NCI-H82 (cell line): ENCODE data around the gene PCDH15.

ENCODE experiments used
- DNase-seq: peaks from one replicate; lab custom pipeline; 2025; lab: John Stamatoyannopoulos, UW

Gene PCDH15

DNA sequence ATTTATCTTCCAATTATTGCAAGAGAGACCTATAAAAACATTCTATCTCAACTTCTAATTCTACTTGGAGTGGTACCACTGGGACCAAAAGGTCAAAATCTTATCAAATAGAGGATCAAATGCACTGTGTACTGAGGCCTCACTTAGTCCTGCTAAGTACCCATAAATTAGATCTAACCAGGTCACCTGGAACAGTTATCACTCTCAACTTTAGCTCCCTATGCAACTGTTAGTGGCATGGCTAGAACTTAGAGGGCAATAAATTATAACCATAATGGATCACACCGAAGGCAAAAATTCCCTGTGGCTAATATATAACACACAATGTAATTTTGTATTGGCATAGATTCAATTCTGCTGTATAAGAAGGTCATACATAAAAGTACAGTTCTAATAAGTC lies 428.9 kb downstream of the PCDH15 start:
- no peak for DNase-seq

DNA sequence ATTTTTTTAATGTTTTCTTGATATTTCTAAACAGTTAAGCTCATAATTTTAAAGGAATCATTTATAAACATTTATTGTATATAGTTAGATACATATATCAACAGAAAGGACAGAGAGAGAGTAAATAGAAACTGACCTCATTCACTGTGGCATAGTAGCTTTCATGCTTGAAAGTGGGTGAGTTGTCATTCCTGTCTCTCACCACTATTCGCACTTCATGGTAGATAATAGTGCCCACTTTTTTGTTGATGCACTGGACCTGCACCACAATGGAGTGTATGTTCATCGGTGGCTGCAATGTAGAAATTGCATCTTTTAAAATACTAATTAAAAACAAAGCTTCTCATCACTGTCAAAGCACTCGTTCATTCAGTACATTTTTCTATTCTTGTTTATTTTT lies 432.0 kb downstream of the PCDH15 start:
- DNase-seq = no peak

DNA sequence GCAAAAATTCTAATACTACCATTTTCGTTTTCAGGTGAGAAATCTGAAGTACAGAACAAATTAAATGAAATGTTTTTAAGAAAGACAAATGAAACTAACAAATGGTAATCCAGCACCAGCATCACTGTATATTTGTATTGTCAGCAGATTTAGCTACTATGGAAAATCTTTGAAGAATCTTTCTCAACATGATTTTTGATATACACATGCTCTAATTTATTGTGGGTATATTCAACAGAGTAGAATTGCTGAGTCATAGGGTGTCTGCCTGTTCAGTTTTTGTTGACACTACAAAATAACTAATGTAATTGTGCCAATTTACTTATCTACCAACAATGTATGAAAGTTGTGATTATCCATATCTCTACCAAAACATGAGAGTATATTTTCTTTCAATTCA lies 437.6 kb downstream of the PCDH15 start:
- DNase-seq = no peak

DNA sequence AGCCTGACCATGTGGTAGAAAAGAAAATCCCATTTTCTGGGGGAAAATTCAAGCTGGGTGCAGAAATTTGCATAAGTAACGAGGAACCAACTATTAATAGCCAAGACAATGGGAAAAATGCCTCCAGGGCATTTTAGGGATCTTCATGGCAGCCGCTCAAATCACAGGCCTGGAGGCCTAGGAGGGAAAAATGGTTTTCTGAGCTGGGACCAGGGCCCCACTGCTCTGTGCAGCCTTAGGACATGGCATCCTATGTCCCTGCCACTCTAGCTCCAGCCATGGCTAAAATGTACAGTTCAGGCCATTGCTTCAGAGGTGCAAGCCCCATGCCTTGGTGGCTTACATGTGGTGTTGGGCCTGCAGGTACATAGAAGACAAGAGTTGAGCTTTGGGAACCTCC lies 459.0 kb downstream of the PCDH15 start:
- no peak for DNase-seq

DNA sequence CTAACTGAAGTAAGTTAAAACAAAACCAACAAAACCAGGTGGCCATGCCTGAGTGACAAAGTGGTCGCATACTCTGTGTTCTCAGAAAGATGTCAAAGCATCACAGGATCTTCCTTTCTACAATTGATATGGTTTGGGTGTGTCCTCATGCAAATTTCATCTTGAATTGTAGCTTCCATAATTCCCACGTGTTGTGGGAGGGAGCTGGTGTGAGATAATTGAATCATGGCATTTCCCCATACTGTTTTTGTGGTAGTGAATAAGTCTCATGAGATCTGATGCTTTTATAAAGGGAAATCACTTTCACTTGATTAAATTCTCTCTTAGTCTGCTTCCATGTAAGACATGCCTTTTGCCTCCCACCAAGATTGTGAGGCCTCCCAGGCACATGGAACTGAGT lies 465.7 kb downstream of the PCDH15 start:
- DNase-seq = no peak

DNA sequence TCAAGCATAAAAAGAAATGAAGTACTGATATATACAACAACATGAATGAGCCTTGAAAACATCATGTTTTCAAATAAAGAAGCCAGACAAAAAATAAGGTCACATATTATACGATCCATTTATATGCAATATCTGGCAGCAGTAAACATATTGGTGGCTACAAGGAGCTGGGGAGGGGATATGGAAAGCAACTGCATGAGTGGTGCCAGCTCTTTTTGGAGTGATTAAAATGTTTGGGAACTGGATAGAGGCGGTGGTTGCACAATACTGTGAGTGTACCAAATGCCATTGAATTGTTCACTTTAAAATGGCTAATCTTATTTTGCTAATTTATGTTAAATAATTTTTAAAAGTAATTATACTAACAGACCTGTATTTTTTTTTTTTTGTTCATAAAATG lies 481.7 kb downstream of the PCDH15 start:
- DNase-seq = no peak

DNA sequence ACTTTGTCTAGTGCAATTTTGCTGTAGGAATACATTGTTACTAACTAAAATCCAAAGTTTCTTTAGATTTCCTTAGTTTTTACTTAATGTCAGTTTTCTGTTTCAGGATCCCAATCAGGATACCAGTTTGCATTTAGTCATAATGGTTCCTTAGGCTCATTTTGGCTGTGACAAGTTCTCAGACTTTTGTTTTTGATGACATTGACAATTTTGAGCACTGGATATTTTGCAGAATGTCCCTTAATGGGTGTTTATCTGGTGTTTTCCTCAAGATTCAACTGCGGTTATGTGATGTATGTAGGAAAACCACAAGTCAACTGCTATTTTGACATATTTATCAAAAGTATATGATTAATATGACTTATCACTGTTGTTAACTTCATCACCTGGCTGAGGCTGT lies 482.6 kb downstream of the PCDH15 start:
- DNase-seq = no peak

DNA sequence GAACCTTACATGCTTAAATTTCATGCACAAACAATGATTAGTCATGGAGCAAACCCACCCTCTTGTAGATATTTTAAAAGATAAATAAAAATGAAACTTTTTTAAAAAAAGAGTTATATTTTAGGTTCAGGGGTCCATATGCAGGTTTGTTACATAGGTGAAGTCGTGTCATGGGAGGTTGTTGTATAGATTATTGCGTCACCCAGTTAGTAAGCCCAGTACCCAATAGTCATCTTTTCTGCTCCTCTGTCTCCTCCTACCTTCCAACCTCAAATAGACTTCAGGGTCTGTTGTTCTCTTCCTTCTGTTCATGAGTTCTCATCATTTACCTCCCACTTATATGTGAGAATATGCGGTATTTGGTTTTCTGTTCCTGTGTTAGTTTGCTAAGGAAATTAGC lies 486.6 kb downstream of the PCDH15 start:
- DNase-seq = no peak

DNA sequence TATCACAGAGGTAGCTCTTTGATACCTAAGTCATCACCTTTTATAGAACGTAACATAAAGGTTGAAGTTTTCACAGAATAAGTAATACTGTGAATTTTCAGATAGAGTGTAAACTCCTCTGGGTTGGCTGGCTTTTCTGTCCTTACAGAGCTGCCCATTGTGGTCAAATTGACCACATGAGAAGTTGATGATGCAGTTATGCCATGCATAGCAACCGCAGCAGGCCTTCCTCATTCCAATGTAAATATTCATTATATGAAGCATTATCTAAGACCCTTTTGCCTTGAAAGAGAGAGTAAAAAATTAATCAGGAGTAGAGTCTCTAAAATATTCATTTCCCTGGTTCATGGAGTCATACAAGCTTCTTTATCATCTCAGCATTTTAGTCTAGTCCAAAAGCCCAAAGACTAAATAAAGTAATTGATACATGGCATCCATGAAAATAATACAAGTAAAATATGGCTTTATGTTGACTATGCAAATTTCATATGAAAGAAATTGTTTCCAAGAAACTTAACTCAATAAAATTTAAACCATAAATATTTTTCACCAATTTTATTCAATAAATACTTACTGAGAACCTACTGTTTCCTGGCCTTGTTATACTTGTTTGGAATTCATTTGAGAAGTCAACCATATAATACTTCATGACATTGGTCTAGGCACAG lies 516.4 kb downstream of the PCDH15 start:
- no peak for DNase-seq

DNA sequence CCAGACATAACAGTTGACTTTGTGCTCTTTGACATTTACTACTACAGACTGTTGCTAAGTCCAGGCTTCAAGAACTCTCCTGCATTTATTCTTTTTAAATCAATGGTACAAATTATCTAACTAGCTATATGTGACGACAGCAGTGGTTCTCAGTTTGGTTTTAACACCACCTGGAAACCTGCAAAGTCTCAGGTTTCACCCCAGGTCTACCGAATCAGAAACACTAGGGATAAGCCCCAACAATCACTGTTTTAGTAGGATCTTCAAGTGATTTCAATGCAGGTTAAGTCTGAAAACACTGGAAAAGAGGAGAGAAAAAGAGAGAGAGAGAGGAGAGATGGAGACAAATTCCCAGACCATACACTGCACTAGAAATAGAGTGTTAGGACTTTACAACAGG lies 519.0 kb downstream of the PCDH15 start:
- no peak for DNase-seq

DNA sequence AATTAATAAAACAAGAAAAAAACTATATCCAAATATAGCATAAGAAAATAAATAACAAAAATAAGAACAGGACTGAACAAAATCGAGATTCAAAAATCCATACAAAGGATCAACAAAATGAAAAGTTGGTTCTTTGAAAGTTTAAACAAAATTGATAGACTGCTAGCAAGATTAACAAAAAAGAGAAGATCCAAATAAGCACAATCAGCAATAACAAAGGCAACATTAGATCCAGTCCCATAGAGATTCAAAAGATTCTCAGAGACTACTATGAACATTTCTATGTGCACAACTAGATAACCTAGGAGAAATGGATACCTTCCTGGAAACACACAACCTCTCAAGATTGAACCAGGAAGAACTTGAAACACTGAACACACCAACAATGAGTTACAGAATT lies 534.6 kb downstream of the PCDH15 start:
- no peak for DNase-seq

DNA sequence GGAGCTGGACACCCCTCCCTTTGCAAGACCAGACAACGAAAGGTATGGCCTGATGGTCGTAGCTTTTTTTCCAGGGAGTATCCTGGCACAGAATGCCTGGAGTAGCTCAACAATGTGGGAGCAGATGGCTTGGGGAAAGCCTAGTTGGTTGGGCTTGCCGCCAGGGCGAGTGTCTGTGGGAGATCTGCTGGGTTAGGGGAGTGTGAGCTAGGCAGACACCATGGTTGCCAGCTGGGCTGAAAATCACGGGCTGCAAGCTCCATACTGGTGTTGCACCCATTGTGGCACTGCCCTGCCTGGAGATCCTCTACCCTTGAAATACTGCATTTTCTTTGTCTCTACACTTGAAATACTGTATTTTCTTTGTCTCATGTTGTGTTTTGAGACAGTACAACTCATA lies 538.3 kb downstream of the PCDH15 start:
- no peak for DNase-seq

DNA sequence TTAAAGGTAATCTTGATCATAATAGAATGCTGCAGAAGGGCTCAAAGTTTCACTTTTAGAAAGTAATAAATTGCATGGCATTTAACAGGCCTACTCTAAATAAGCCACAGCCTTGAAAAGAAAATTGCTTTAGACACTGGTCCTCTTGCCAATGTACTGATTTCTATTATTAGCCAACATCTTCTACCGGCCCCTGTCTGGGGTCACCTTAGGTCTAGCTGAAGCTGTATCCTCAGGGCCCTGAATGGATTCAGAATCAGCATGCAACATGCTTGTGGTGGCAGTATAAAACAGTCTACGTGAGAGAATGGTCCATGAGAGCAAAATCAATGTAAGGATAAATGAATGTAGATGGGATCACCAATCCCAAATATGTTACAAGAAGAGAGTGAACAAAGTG lies 541.9 kb downstream of the PCDH15 start:
- DNase-seq = no peak

DNA sequence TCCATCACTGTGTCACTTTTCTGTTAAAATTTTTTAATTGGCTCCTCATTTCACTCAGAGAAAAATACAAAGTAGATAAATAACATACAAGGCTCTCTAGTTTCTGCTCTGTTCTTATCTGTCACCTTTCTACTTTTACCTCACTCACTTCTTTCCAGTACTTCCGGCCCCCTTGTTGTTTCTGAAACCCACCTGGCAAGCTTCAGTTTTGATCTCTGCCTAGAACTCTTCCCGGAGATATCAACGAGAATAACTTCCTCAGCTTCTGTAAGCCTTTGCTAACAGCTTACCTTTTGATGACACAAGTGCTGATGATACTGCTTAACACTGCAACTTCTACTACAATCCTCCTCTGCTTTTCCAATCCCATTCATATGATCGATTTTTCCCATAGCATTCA lies 566.2 kb downstream of the PCDH15 start:
- no peak for DNase-seq

DNA sequence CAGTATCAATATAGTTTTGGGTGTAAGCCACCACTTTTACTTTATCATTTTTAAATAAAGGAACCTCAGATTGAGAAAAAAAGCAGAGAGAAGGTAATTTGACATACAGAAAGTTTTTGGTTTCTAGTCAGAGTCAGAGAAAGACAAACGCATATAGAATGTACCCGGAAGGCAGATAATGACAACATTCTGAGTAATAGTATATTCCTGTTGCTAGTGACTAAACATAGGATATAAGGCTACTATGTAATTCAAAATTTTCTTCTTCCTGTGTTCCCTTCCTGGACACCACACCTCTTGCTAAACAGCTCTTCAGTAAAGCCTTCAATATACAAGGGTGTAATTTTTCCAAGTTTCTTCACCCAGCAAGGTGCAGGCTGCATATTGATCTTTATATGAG lies 597.6 kb downstream of the PCDH15 start:
- no peak for DNase-seq

DNA sequence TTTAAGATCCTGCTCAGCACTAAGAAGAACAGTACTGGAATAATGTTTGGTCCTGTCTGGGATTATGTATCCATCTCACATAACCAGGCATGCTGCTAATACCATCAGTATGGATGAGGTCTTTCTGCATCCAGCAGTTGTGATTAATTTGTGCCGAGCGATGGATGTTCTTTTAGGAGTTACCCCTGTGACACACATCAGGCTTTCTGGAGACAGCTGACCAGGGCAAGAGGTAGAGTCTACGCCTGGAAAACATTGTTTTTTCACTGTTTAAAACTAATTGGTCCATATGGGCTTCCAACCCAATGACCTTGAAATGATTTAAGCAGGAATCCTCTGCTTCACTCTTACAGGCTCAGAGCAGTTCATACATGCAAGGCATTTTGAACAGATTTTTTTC lies 603.0 kb downstream of the PCDH15 start:
- no peak for DNase-seq

DNA sequence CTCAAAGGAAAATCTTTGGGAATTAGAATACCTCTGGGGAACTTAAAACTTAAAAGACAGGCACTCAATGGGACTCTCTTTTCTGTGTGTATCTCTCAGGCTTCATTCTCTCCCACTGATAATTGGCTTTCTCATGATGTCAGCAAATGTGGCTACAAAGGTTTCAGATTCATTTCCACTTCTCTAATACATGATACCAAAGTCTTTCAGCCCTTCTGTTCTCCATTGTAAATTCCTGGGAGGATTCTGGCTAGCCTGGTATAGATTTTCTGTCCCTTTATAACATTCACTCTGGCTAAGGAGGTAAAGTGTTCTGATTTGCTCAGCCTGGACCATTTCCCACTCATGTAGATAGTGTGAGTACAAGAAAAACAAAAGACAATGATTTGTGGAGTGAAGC lies 606.2 kb downstream of the PCDH15 start:
- DNase-seq = no peak

DNA sequence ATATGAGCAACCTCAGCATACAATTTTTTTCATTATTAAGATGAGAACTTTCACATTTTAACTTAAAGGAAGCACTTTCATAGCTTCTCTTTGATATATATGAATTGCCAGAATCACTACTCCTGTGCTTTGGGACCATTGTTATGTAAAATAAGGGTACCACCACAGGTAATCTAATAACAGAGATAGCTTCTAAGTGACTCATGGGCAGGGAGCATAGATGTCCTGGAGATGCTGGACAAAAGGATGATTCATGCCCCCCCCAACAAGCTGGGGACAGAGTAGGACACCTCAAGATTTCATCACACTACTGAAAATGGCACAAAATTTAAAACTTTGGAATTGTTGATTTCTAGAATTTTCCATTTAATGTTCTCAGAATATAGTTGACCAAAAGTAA lies 641.1 kb downstream of the PCDH15 start:
- no peak for DNase-seq

DNA sequence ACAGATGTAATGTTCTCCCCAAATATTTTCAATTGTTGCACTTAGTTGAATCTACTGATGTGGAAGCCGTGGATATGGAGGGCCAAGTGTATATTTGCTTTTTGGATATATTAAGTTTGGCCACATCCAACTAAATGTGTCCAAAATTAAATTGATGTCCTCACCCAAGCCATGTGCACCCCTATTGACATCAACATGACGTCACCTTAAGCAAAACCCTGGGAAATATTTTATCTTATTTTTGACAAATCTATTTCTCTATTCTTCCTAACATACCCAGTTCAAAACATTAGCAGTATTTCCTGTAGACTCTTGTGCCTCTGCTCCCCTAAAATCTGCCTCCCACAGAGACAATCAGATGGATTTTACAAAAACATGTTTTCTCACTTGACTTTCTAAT lies 652.5 kb downstream of the PCDH15 start:
- no peak for DNase-seq

DNA sequence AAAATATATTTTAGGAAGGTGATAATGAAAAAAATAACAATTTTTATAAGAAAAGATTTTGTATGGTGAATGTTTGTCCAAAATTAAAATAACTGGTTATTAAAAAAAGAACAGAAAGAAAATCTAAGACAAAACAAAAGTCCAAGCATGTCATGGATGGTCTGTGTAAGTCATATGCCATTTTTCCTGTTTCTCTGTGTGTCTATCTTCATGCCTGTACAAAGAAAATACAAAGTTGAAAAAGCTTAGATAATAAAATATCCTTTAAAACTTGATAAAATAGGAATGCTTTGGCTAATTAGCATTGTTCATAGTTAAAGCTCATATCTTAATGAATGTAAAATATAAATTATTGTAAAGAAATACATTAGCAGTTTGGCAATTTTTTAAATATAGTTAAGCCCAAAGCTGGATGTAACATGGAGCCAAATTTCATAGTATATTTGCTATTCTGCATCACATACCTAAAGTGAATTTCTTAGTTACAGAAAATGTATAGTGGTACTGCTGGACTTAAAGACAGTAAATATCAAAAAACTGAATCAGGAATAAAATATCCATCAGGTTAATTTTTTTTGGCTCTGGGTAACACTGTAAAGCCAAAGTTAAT lies 661.1 kb downstream of the PCDH15 start:
- DNase-seq = no peak

DNA sequence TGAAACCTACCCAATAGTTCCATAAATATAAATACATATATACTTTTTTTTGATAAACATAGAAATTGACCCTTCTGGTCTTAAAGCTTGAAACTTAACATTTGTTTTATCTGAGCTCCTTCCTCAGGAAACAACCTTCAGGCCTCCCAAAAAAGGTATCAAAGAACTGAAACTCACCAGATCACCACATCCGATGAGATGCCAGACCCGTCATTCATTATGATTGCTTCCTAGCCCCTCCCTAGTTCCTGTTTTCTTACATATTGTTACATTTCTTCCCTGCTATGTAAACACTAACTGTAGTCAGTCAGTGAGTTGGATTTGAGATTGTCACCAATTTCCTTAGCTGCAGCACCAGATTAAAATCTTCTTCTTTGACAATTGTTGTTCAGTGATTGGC lies 663.6 kb downstream of the PCDH15 start:
- DNase-seq = no peak

DNA sequence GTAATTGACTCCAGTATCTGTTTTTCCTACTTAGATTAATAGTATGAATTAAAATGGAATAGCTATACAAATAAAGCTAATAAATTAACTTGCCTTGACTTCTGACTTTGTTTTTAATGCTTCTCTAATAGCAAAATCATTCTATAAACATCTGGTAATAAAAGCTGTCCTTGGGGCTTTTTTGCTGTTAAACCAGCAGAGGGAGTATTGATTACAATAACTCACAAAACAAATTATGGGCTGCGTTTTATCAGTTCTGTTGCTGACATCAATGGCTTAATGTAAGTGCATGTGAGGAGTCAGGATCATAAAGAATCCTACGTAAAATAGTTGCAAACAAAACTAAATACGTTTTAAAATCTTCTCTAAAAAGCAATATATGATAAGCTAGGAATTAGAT lies 667.8 kb downstream of the PCDH15 start:
- no peak for DNase-seq

DNA sequence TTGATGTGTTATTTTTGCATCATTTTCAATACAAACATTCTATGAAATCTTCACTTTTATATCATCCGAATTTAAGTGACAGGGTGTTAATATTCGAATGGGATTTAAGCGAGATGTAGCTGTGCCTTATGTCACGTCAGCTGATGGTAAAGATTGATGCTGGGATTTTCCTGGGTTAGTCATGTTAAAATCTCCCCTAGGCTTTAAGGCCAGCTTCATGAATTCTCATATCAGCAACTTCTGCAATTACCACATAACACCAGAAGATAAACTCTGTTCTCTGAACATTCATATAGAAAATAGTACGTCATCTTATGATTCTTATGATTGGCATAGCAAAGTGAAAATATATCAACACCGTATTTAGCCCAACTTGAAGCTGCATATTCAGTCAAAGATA lies 669.2 kb downstream of the PCDH15 start:
- DNase-seq = no peak

DNA sequence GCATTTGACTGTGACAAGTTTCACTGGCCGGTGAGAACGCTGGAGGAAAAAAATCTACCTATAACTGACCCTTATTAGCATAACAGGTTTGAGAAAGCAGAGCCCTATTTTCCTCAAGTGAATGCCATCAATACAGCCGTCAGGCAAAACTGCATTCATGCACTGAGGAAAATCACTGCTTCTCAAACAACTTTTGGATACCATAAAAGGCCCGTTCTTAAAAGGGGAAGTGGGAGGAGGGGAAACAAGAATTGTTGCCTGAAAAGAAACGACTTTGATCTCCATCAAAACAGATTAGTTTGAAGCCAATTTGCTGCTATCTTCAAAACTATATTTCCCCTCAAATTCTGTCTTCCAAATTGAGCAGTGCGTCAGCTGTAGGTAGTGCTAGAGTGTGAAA lies 670.6 kb downstream of the PCDH15 start:
- no peak for DNase-seq
